Activated T-helper 1 cell treated with Interleukin-2 at 50 U/mL for 16 hours (primary cell): ENCODE data around the gene NUCB2.

ENCODE experiments used
- DNase-seq: peaks from one replicate; pipeline ENCODE4 v3.0.0-alpha.2; 2020; ENCODE audit warnings: low read depth

Gene NUCB2

DNA sequence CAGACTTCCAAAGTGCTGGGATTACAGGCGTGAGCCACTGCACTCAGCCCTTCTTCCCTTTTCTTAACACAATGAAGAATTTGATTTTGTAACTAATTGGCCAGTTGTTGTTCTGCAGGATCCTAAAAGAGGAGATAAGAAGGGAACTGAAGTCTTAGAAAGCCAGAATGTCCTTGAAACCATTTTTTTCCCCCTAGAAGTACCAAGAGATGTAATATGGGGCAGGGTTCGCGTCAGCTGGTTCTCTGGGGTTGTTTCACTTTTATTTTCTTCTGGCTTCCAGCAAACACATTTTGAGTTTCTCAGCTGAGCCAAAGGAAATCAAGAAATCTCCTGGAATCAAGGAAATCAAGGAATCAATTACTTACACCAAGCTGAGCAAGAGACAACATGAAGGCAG, 7.6 kb upstream of the NUCB2 start:
- no peak for DNase-seq

DNA sequence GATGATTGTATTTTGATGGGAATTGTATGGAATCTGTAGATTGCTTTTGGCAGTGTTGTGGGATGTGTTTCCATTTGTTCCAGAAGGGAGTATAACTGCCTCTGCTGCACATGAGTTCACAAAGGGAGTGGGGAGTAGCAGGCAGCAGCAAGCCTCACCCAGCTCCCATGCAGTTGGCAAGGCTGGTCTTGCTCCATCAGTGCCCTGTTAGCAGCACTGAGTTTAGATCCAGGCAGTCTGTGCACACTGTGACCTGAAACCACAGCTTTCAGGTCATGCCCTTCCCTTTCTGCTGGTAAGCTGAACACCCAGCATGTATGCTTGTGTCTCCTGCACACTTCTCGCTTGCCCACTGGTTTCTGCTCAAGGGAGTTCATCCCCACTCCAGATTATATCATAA, 3.7 kb upstream of the NUCB2 start:
- no peak for DNase-seq

DNA sequence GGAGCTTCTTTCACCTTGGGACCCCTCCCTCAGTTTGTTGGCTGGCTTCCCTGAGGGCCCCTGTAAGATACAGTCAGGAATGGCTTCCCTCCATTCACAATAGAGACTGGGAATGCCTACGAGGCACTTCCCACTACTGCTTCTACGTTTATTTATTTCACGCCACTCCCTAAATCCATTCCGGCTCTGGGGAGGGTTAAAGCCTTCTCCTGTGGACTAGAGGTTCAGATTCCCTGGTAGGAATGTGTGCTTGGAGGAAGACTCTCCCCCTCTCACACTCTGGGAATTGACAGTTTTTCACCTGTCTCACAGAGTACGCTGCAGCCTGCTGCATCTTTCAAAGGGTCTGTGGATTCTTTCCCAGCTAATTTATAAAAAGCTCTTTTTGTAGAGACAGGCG, 3.3 kb upstream of the NUCB2 start:
- DNase-seq = no peak

DNA sequence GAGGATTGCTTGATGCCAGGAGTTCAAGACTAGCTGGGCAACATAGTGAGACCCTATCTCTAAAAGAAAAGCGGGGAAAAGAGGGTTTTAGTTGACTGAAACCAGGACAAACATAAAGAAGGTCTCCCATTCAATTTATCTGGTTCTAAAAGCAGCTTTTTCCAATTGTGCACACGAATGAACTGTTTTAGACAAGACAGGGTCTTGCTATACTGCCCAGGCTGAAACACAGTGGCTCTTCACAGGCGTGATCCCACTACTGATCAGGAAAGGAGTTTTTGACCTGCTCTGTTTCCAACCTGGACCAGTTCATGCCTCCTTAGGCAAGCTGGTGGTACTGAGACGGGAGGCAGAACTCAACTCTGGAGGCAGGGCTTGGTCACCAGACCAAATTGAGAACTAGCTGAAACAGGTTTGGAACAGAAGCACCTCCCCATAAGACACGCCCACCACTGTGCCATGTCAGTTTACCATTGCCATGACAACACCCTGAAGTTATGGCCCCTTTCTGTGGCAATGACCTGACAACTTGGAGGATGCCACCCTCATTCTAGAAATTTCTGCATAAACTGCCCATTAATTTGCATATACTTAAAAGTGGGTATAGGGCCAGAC, 2.8 kb upstream of the NUCB2 start:
- no peak for DNase-seq

DNA sequence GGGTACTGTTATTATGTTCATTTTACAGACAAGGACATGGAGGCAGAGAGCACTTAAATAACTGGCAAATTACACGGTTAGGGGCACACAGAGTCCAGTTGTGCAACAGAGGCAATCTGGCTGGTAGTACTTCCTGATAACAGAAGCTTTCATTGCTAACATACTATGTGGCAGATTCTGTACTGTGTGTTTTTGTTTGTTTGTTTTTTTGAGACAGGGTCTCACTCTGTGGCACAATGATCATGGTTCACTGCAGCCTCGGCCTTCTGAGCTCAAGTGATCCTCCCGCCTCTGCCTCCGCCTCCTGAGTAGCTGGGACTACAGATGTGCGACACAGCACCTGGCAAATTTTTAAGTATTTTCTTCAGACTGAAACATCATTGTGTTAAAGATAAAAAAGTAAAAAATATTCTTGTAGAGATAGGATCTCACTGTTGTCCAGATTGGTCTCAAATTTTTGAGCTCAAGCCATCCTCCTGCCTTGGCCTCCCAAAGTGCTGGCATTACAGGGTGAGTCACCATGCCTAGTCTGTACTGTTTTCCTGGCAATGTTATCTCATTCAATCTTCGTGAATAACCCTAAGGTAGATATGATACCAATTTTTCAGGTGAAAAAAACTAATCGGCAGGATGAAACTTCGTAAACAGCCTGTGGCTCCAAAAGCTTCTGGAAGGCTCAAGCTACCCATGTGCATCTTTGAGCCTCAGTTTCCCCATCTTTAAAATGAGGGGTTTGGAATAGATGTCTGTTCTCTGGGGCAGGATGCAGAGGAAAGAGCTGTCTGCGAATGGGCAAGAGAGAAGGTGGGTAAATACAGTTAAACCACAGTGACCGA, 921 bp upstream of the NUCB2 start:
- no peak for DNase-seq

DNA sequence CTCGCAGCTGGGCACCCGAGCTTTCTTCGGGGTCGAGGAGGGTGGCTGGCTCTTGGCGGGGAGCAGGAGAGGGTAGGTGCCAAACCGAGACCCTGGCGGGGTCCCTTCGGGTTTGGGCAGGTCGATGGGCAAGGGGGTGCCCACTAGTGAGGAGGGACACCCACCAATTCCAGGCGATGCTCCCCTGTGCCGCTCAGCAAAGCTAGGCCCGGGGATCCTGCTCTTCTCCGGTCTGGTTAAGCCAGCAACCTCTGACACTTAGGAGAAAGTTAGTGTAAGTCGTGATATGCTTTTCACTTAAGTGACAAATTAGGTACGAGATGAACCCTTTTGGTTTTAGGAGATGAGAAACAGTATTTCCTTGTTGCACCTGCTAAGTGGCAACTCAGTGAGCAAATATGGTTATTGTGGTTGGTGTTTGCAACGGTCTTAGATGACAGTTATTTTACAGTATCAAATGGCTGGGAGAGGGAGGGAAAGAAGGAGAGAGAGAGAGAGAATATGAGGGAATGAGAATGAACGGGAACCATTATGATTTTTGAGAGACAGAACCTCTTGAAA, 565 bp downstream of the NUCB2 start:
- DNase-seq = no peak

DNA sequence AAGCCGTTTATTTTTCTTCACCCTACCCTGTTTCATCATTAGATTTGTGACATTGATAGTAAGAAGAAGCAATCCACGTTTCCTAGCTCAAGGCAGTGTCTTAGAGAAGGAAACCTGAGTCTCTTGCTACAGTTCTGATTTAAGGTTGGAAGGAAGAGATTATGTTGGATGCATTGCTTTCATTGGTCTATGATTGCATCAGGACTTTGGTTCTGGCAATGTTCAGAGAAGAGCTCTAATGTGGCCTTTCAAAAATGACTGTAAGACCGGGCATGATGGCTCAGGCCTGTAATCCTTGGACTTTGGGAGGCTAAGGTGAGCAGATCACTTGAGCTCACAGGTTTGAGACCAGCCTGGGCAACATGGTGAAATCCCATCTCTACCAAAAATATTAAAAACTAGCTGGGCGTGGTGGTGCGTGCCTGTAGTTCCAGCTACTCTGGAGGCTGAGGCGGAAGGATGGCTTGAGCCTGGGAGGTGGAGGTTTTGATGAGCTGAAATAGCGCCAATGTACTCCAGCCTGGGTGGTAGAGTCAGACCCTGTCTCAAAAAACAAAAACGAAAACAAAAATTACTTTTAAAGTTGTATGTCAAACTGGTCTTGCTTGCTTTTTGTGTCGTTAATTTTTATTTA, 4.1 kb downstream of the NUCB2 start:
- DNase-seq = no peak

DNA sequence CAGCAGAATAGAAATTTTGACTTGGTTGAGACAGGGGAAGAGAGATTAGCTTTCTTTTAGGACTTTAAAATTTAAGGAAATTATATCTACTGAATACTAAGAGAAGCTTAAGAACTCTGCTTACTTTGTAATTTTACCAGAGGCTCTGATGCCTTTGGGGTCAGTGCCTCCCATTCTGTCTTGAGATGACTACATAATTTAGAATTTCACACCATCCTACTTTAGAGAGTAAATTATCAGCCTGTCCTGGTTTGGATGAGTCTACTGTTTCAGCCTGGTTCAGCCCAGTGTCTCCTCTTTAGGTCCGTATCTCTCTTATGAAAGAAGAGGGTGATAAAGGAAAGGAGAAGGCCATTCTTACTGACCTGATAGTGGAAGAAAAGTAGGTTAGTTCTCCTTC, 9.8 kb downstream of the NUCB2 start:
- DNase-seq = no peak

DNA sequence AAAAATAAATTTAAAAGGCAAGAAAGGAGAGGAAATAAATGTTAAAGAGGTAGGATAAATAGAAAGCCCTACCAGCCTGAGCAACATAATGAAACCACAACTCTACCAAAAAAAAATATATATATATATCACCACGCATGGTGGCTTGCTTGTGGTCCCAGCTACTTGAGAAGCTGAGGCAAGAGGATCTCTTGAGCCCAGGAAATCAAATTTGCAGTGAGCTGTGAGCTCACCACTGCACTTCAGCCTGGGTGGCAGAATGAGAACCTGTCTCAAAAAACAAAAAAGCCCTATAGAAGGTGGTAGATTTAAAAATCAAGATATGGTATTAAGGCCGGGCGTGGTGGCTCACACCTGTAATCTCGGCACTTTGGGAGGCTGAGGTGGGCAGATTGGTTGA, 10.5 kb downstream of the NUCB2 start:
- DNase-seq = no peak

DNA sequence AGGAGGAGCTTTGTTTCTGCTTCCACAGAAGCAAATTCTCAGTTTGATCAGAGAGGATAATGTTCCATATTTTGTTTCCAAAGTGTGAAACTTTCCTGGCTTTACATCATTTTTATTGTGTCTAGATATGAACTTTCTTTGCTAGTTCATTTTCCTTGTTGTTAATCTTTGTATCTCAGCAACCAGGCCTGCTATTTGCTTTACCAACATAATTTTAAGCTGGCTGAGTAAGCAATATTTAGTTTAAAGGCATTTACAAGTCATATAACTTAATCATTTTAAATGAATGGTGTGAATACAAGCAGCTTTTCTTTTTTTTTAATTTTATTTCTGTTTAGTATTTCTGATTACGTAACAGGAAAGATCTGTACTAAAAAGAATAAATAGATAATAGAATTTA, 15.2 kb downstream of the NUCB2 start:
- no peak for DNase-seq

DNA sequence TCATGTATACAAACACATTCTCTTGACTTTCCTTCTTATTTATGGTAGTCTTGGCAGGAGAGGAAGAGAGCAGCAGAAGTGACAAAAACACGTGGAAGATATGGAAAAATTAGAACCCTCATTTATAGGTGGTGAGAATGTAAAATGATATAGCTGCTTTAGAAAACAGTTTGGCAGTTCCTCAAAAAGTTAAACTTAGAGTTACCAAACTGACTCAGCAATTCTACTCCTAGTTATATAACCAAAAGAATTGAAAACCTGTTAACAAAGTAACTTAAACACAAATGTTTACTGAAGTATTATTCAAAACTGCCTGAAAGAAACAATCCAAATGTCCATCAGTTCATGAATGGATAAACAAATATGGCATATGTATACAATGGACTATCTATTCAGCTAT, 16.8 kb downstream of the NUCB2 start:
- no peak for DNase-seq

DNA sequence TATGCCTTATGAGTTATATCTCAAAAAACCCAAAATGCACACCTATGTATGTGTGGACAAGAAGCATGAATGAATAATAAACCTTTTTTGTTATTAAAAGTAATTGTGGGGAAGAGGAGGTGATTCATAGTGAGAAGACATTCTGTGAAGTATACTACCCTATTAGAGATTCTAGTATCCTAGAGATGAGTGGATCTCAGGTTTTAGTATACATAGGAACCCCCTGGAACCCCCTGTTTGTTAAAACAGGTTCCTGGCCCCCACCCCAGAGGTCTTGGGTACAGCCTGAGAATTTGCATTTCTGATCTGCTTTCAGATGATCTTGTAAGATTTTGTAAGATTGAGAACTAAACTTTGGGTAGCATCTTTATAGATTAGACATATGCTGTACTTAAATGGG, 17.5 kb downstream of the NUCB2 start:
- no peak for DNase-seq

DNA sequence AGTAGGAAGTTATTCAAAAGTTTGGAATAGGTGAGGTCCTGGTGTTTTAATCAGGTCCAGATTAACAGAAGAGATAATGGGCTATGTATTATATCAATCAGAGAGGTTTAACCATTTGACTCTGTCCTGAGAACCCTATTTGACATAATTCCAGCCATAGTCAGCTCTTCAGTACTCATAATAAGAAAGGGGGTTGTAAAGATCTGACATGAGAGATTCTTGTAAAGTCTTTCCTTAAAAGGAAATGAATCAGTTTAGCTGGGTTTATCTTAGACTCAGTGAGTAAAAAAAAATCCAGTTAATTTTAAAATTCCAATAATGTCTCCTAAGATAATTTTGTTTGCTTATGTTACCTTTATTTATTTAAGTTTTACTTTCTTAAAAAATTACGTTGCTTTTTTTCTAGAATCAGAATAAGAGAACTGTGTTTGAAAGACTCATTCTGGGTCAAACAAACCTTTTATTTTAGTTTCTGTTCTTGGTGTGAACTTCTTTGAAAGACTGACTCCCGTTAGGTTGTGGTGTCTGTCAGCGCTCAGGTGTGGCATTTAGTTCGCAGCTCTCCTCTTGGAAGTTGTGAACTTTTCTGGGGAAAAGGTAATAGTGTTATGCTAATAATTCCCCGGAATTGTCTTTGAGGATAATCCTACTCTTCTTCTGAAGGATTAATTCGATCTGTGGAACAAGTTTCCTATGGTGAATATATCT, 20.5 kb downstream of the NUCB2 start:
- no peak for DNase-seq

DNA sequence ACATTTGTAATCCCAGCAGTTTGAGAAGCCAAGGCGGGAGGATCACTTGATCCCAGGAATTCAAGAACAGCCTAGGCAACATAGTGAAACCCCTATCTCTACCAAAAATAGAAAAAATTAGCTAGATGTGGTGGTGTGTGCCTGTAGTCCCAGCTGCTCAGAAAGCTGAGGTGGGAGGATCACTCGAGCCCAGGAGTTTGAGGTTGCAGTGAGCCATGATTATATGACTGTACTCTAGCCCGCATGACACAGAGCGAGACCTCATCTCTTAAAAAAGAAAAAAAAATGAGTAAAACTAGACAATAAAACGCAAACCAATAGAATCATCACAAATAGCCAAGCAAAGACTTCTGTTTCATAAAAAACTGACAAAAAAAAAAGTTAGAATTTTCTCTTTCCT, 21.8 kb downstream of the NUCB2 start:
- DNase-seq = no peak

DNA sequence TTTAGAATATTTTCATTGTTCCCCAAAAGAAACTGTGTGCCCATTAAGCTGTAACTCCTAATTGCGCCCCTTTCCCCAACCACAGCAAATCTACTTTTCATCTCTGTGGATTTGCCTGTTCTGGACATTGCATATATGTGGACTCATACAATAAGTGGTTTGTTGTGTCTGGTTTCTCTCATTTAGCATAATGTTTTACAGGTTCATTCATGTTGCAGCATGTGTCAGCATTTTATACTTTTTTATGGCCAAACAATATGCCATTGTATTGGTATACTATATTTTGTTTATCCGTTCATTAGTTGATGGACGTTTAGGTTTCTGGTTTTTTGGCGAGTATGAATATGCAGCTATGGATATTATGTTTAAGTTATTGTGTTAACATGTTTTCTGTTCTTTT, 23.8 kb downstream of the NUCB2 start:
- DNase-seq = no peak

DNA sequence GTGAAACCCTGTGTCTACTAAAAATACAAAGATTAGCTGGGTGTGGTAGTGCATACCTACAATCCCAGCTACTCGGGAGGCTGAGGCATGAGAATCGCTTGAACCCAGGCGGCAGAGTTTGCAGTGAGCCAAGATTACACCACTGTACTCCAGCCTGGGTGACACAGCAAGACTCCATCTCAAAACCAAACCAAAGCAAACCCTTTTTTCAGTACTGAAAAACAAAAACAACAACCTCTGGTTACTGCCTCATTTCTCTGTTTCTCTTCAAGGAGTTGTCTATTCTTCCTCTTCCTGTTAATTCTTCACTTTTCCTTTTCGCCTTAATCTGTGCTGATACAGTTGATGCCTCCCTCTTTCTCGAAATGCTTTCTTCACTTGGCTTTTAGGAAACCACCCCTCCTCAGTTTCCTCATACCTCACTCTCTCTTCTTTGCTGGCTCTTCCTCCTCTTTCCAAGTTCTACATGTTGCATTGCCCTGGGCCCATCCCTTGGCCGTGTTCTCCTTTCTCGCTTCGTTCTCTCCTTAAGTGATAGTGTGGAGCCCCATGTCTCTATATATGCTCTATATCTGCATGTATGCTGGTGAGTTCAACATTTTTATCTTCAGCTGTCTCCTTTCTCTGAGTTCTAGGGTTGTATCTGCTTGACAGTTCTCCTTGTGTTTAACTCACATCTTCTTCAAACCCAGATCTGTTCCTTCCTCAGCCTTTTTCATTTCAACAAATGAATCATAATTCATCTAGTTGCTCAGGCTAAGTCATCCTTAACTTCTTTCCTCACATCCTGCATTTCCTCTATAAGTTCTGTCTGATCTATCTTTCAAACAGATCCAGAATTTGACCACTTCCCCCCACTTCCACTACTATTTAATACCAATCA, 37.1 kb downstream of the NUCB2 start:
- DNase-seq = no peak

DNA sequence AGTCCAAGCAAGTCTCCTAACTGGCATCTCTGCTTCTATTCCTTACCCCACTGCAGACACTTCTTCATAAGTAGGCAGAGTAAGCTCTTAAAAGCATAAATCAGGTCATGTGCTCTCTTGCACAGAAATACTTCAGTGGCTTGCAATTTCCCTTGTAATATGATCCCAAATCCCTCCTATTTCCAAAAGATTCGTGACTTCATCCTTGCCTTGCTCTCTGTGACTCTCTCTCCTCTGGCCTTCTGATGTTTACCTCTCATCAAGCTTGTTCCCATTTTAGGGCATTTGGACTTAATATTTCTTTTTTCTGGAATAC, 37.7 kb downstream of the NUCB2 start:
- DNase-seq = no peak

DNA sequence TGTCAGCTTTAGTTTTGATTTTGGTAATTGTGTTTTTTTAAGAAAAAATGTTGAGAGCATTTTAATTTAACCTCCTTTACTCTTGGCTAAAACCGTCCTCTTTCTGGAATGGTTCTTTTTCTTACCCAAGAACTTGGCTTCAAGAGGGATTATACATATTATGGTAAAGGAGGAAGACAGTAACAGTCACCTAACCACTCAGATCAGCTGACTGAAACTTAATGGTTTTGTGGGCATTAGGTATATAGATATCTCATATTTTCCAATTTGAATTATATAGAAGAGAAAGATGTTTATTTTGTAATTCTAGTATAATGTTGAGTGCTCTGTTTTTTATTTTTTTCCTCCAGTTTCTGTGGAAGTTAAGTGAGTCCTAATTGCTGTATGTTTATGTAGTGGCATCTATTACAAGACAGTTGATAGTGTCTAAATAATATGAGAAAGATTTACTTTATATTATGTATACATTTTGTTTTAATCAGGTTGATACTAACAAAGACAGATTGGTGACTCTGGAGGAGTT, 38.4 kb downstream of the NUCB2 start:
- DNase-seq = no peak

DNA sequence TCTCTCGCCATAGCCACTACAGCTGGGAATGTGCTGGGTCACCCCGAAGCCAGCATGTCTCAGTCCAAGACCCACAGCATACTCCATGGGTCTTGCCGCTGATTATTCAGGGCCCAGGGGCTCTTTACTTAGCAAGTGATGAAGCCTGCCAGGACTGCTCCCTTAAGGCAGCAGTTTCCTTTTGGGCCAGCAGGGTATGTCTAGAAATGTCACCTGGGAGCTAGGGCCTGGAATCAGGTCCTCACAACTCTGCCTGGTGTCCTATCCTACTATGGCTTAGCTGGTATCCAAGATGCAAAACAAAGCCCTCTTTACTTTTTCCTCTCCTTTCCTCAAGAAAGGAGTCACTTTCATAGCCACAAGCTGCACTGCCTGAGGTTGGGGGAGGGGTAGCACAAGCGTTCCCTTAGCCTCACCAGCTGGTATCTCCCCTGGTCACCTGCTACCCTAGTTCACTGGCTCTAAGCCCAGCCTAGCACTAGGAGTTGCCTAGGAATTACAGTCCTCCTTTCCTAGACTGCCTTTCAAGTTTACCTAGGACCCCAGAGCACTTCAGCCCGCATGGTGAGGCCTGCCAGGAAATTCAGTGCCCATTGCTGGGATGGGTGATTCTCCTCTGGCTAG, 52.4 kb downstream of the NUCB2 start:
- no peak for DNase-seq

DNA sequence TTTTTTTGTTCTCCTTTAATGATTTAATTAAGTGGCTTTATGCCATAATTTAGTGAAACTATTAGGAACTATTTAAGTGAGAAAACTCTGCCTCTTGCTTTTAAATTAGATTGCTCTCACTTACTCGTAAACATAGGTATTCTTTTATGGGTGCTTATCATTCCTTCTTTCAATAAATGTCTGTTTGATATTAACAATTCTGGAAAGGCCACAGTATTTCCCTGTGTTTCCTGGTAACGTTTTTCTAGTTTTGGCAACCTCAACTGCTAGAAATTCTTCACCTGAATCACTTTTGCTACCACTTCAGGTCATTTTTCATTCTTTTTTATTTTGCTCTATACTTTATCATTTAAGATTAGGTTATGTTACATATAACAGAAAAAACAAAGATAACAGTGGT, 55.1 kb downstream of the NUCB2 start:
- no peak for DNase-seq
